Esophagus mucosa (tissue), 1 donor: ENCODE results near the gene ACOXL. TPM values are rescaled to one million over a fixed set of nuclear protein-coding genes. Genes with fewer than 3 reads are reported as not detected.
A peak's percentile ranks its signal among the peaks of the same experiment; 100 is the strongest.
"Not testable (repeated sequence)": the region's sequence is repeated elsewhere in the genome, so short reads cannot be mapped to it uniquely, and the experiment has no call there.

ENCODE experiments used
- ATAC-seq: fragments of 200-7000 bp; cut with Tn5 transposase; one replicate; pipeline ENCODE4 v1.9.1; 2020
- total RNA-seq: library from RNA; stranded (reverse); gene quantifications from one replicate; pipeline ENCODE4 v1.2.4, GENCODE V29; 2023
- donor health status: DM: yes; HTN: yes; CAD: no.

Gene ACOXL
- not detected for total RNA-seq

GRCh38 chr2:110732422-110733413 is at the start of gene ACOXL:
ACOXL (plus strand) TSS chr2:110732573; CDS start chr2:110768390, 35,817 bp downstream.
- ATAC-seq = peak; percentile 72

GRCh38 chr2:110682872-110683271 is 49.5 kb upstream of the ACOXL start:
- ATAC-seq = no peak

GRCh38 chr2:110687775-110688484 is 44.4 kb upstream of the ACOXL start:
- not testable (repeated sequence) for ATAC-seq

- no peak for ATAC-seq
Observed at GRCh38 chr2:110688594-110689091, 43.7 kb upstream of the ACOXL start.

GRCh38 chr2:110690083-110690965 is 42.0 kb upstream of the ACOXL start:
- ATAC-seq = no peak

GRCh38 chr2:110691612-110692258 is 40.6 kb upstream of the ACOXL start:
- ATAC-seq = no peak

GRCh38 chr2:110695146-110695898 is 37.1 kb upstream of the ACOXL start:
- not testable (repeated sequence) for ATAC-seq

- ATAC-seq = not testable (repeated sequence)
Observed at GRCh38 chr2:110698253-110698652, 34.1 kb upstream of the ACOXL start.

- ATAC-seq = no peak
Observed at GRCh38 chr2:110702514-110703380, 29.6 kb upstream of the ACOXL start.

- no peak for ATAC-seq
Observed at GRCh38 chr2:110707386-110707965, 24.9 kb upstream of the ACOXL start.

GRCh38 chr2:110708455-110708854 is 23.9 kb upstream of the ACOXL start:
- no peak for ATAC-seq

- ATAC-seq = no peak
Observed at GRCh38 chr2:110712737-110713136, 19.6 kb upstream of the ACOXL start.

- peak; percentile 52 for ATAC-seq
Observed at GRCh38 chr2:110713513-110714362, 18.6 kb upstream of the ACOXL start.

GRCh38 chr2:110714452-110715224 is 17.7 kb upstream of the ACOXL start:
- ATAC-seq = no peak

GRCh38 chr2:110716959-110717645 is 15.3 kb upstream of the ACOXL start:
- ATAC-seq = no peak

- ATAC-seq = no peak
Observed at GRCh38 chr2:110717734-110718133, 14.6 kb upstream of the ACOXL start.

GRCh38 chr2:110718382-110718781 is 14.0 kb upstream of the ACOXL start:
- ATAC-seq = no peak
